Panc1 (cell line): ENCODE data around the gene MRC1. TPM values are rescaled to one million over a fixed set of nuclear protein-coding genes. Genes with fewer than 3 reads are reported as not detected.

Source experiments
- ATAC-seq: fragments of 200-7000 bp; cut with Tn5 transposase; 2 replicates; pipeline ENCODE4 v1.9.1; 2020; ENCODE audit warnings: mild to moderate bottlenecking, moderate library complexity
- BruUV-seq: library from RNA; stranded (reverse); fragments of 400-500 nt; replicated peaks from 2 replicates; lab custom pipeline; 2021; lab: Mats Ljungman, UMichigan
- CTCF ChIA-PET: fragments of 300-600 bp; sonication (Branson Sonifier 250); formaldehyde crosslinking; loops from one replicate; lab custom pipeline; 2022; ENCODE audit warnings: antibody characterized with exemption; lab: Charles Lee
- POLR2A ChIA-PET: fragments of 300-600 bp; sonication (Branson Sonifier 250); formaldehyde crosslinking; loops from one replicate; lab custom pipeline; 2022; ENCODE audit warnings: antibody characterized with exemption; lab: Charles Lee
- DNase-seq: peaks from one replicate; pipeline ENCODE4 v3.0.0-alpha.2; 2010; ENCODE audit warnings: low read depth, low spot score
- H3K27ac ChIP-seq: 2 replicates; pipeline ENCODE4 v1.5.1; 2011; ENCODE audit warnings: mild to moderate bottlenecking, low read length, inconsistent platforms
- H3K27me3 ChIP-seq: fragments of 200-500 bp; sonication (Bioruptor generic); 2 replicates; pipeline ENCODE4 v1.6.0; 2014; ENCODE audit warnings: low read length, inconsistent platforms; ENCODE audit not compliant: control insufficient read depth, insufficient read depth
- H3K36me3 ChIP-seq: fragments of 200-500 bp; sonication (Bioruptor generic); 2 replicates; pipeline ENCODE4 v1.5.1; 2014; ENCODE audit warnings: inconsistent platforms, mild to moderate bottlenecking, low read length, moderate library complexity; ENCODE audit not compliant: control insufficient read depth, insufficient read depth
- H3K4me1 ChIP-seq: 2 replicates; pipeline ENCODE4 v1.5.1; 2011; ENCODE audit warnings: inconsistent platforms, mild to moderate bottlenecking, low read length, moderate library complexity; ENCODE audit not compliant: control insufficient read depth, insufficient read depth
- H3K4me3 ChIP-seq, 2 experiments: 2 replicates each; pipeline ENCODE4 v1.5.1; 2011 to 2012; ENCODE audit warnings: low read depth in 2 of 2, low read length in 2 of 2, mild to moderate bottlenecking in 2 of 2, inconsistent platforms in 1 of 2, moderate library complexity in 1 of 2
- H3K9me3 ChIP-seq: fragments of 200-500 bp; sonication (Bioruptor generic); 2 replicates; pipeline ENCODE4 v1.5.1; 2014; ENCODE audit warnings: low read depth, mild to moderate bottlenecking, inconsistent platforms, low read length, moderate library complexity; ENCODE audit not compliant: control insufficient read depth, insufficient read depth
- POLR2AphosphoS5 ChIP-seq: IDR thresholded peaks from 2 replicates; pipeline ENCODE4 v1.6.1; 2012; ENCODE audit warnings: mild to moderate bottlenecking, low read depth, low read length, moderate library complexity
- SIN3A ChIP-seq: IDR thresholded peaks from 2 replicates; pipeline ENCODE4 v1.6.1; 2012; ENCODE audit warnings: low read depth, mild to moderate bottlenecking, low read length, moderate library complexity, borderline replicate concordance; ENCODE audit not compliant: insufficient read depth
- TCF7L2 ChIP-seq: IDR thresholded peaks from 2 replicates; pipeline ENCODE4 v1.6.1; 2011; ENCODE audit warnings: mild to moderate bottlenecking, low read depth, low read length, inconsistent platforms
- in situ Hi-C: cut with HindIII; loops from 2 replicates; pipeline ENCODE4 v1.10.0; 2016; ENCODE audit warnings: low sequenced_read_pairs, low pct_unique_long_range_greater_than_20kb
- intact Hi-C: fragments of 100-400 bp; cut with micrococcal nuclease; formaldehyde crosslinking; loops from one replicate; pipeline ENCODE4 v1.10.0; 2022; ENCODE audit not compliant: unreplicated experiment
- total RNA-seq: library from RNA; stranded (reverse); gene quantifications from one replicate; pipeline ENCODE4 v1.2.1, GENCODE V29; 2021; ENCODE audit not compliant: unreplicated experiment
- TF ChIP-seq, protein P1 (sequence below): fragments of 450-650 bp; IDR thresholded peaks from 2 replicates; pipeline ENCODE4 v1.5.1; 2017; ENCODE audit warnings: mild to moderate bottlenecking
- TF ChIP-seq, protein P2 (sequence below), 2 experiments: IDR thresholded peaks; 2 replicates each; pipeline ENCODE4 v1.6.1; 2011 to 2012; ENCODE audit warnings: low read depth in 2 of 2, control low read depth in 1 of 2, low read length in 1 of 2, mild to moderate bottlenecking in 1 of 2, moderate library complexity in 1 of 2; ENCODE audit not compliant: insufficient read depth in 1 of 2

MRC1 gene
- total RNA-seq, 1 experiment from 2014 or later = 0.21 TPM

DNA sequence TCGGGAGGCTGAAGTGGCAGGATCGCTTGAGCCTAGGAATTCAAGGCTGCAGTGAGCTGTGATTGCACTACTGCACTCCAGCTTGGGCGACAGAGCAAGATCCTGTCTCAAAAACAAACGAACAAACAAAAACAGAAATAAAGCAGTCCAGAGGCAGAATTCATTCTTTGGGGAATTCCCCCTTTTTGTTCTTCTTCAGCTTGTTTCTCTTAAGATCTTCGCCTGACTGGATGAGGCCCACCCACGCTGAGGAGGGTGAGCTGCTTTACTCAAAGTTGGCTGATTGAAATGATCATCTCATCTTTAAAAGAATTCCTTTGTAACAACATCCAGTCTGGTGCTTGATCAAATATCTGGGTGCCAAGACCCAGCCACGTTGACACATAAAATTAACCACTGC lies 10.7 kb downstream of the MRC1 start:
- TF ChIP-seq TCF7L2 (no peak), POLR2AphosphoS5 (no peak)
- no peak overlapping the region for H3K4me3 ChIP-seq
- no peaks in the 10 kb centered on the region for H3K9me3 ChIP-seq
- intact Hi-C loops = no loop called here
- H3K27me3 ChIP-seq = no peaks in the 10 kb centered on the region
- no peaks in the 10 kb centered on the region for H3K36me3 ChIP-seq
- in situ Hi-C loops = no loop called here
- H3K27ac ChIP-seq = no peak overlapping the region
- H3K4me1 ChIP-seq = no peaks in the 10 kb centered on the region; the same call in 1 of the 2 replicates
- no peak for DNase-seq
- CTCF ChIA-PET = no interaction called here
- no peak for ATAC-seq
- POLR2A ChIA-PET = no interaction called here
- no TSS peak for BruUV-seq

DNA sequence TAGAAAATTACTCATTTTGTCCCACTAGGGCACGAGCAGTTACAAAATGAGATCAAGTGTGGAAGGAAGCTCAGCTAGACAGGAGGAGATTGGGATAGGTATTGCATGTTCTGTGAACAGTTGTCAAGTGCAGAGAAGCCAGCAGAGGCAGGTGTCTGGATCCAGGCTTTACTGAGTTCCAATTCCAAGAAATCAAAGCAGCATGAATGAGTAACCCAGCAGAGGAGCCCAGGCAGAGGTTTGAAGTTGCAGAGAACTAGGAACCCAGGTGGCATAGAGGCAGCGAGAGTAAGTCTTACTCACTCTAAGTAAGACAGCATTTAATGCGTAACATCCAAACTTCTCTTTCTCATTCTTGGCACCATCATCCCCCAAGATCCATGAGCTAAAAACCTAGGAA lies 11.8 kb downstream of the MRC1 start:
- intact Hi-C loops (no loop called here), in situ Hi-C loops (no loop called here)
- Histone ChIP-seq H3K27me3 (no peaks in the 10 kb centered on the region), H3K36me3 (no peaks in the 10 kb centered on the region), H3K27ac (no peak overlapping the region), H3K9me3 (no peaks in the 10 kb centered on the region), H3K4me3 (no peak overlapping the region), H3K4me1 (no peaks in the 10 kb centered on the region; the same call in 1 of the 2 replicates)
- ChIA-PET POLR2A (no interaction called here), CTCF (interaction anchor here (0.9 kb wide), 1 partner anchor 38 kb away, joined by 3 read pairs; no protein-coding TSS in a partner anchor)
- no peak for DNase-seq
- TF ChIP-seq, protein P1, sequence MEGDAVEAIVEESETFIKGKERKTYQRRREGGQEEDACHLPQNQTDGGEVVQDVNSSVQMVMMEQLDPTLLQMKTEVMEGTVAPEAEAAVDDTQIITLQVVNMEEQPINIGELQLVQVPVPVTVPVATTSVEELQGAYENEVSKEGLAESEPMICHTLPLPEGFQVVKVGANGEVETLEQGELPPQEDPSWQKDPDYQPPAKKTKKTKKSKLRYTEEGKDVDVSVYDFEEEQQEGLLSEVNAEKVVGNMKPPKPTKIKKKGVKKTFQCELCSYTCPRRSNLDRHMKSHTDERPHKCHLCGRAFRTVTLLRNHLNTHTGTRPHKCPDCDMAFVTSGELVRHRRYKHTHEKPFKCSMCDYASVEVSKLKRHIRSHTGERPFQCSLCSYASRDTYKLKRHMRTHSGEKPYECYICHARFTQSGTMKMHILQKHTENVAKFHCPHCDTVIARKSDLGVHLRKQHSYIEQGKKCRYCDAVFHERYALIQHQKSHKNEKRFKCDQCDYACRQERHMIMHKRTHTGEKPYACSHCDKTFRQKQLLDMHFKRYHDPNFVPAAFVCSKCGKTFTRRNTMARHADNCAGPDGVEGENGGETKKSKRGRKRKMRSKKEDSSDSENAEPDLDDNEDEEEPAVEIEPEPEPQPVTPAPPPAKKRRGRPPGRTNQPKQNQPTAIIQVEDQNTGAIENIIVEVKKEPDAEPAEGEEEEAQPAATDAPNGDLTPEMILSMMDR = no peak
- TF ChIP-seq, protein P2, sequence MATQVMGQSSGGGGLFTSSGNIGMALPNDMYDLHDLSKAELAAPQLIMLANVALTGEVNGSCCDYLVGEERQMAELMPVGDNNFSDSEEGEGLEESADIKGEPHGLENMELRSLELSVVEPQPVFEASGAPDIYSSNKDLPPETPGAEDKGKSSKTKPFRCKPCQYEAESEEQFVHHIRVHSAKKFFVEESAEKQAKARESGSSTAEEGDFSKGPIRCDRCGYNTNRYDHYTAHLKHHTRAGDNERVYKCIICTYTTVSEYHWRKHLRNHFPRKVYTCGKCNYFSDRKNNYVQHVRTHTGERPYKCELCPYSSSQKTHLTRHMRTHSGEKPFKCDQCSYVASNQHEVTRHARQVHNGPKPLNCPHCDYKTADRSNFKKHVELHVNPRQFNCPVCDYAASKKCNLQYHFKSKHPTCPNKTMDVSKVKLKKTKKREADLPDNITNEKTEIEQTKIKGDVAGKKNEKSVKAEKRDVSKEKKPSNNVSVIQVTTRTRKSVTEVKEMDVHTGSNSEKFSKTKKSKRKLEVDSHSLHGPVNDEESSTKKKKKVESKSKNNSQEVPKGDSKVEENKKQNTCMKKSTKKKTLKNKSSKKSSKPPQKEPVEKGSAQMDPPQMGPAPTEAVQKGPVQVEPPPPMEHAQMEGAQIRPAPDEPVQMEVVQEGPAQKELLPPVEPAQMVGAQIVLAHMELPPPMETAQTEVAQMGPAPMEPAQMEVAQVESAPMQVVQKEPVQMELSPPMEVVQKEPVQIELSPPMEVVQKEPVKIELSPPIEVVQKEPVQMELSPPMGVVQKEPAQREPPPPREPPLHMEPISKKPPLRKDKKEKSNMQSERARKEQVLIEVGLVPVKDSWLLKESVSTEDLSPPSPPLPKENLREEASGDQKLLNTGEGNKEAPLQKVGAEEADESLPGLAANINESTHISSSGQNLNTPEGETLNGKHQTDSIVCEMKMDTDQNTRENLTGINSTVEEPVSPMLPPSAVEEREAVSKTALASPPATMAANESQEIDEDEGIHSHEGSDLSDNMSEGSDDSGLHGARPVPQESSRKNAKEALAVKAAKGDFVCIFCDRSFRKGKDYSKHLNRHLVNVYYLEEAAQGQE (IDR thresholded peaks at IDR 0.05; ENCODE audit: insufficient read depth in 1 of 2, low read depth in 2 of 2, low read length in 1 of 2) = no peak
- TF ChIP-seq TCF7L2 (no peak), SIN3A (no peak), POLR2AphosphoS5 (no peak)
- BruUV-seq = no TSS peak
- no peak for ATAC-seq

DNA sequence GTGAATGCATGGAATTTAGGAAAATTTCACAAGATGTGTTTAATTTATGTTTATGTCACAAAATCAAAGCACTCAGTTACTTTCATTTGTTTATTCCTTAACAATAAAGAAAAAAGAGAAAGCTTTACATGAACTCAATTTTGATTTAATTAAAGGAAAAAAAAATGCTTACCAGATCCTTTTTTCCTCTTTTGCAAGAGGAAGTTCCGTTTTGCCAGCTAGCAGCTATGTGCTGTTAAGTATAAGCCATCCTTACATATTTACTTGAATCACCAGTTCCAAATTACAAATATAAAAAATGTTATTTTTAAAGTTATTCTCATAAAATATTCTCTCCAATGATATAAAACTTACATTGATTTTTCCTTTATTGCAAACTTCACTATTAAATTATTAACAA lies 12.7 kb downstream of the MRC1 start:
- no peaks in the 10 kb centered on the region for H3K9me3 ChIP-seq
- H3K36me3 ChIP-seq = no peaks in the 10 kb centered on the region
- H3K4me3 ChIP-seq = no peak overlapping the region
- DNase-seq = no peak
- H3K27me3 ChIP-seq = no peaks in the 10 kb centered on the region
- H3K4me1 ChIP-seq = no peaks in the 10 kb centered on the region; the same call in 1 of the 2 replicates
- TF ChIP-seq, protein P2 (IDR thresholded peaks at IDR 0.05; ENCODE audit: insufficient read depth in 1 of 2, low read depth in 2 of 2, low read length in 1 of 2) = no peak
- TF ChIP-seq, protein P1 = no peak
- no peak for TF ChIP-seq SIN3A
- TF ChIP-seq TCF7L2 = no peak
- TF ChIP-seq POLR2AphosphoS5 = no peak
- ChIA-PET CTCF (interaction anchor here (0.9 kb wide), 1 partner anchor 39 kb away, joined by 3 read pairs; no protein-coding TSS in a partner anchor), POLR2A (no interaction called here)
- in situ Hi-C loops (no loop called here), intact Hi-C loops (no loop called here)
- no peak for ATAC-seq
- no peak overlapping the region for H3K27ac ChIP-seq
- BruUV-seq = no TSS peak
